ENCODE results near the gene KAT2A. TPM values are rescaled to one million over a fixed set of nuclear protein-coding genes. Genes with fewer than 3 reads are reported as not detected.

The KAT2A gene
- total and polyA plus RNA-seq, 2 donors from 2014 or later: 38.6 TPM

DNA sequence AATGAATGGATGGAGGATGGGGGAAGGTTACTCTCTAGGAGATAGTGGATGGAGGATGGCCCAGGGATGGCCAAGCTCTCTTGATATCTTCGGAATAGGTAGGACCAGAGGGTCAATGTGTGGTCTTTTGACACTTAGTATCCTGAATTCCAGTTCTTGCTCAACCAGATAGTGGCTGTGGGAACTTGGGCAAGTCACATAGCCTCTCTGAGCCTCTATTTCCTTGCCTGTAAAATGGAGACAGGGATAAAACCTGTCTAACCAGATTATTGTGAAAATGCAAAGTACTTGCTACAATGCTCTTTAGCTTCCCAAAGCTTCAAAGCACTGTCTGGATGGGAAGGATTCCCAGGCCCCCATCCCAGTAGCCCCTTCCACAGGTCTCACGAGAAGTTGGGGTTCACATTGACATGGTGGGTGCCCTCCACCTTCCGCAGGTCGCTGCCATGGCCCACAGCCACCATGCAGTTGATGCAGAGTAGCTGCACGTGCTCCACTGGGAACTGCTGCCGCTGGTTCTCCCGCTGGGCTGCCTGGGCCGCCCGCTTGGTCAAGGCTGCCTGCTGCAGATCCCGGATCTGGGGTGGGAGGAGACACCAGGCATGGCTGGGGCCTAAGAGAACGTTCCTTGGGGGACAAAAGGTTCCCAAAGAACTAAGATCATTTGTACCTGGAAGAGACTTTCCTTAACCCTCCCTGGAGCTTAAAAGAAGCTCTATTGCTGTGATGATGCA lies 17.8 kb downstream of the KAT2A start:
- no peaks in the 10 kb centered on the region for H3K9me3 ChIP-seq (ENCODE audit: control insufficient read depth in 2 of 3, insufficient read depth in 1 of 3, low read length in 3 of 3)
- no peaks in the 10 kb centered on the region for H3K27me3 ChIP-seq (ENCODE audit: control insufficient read depth, insufficient read depth, low read length)
- intact Hi-C loops (cut with DNase I): no loop called here
- DNase-seq (no peak), FAIRE-seq (no peak)
- H3K36me3 ChIP-seq (ENCODE audit: control insufficient read depth in 2 of 3, insufficient read depth in 3 of 3, low read length in 3 of 3): peaks cover 0 to 13% (median 3%) of the 10 kb centered on the region in 3 donors
- no peak overlapping the region for H3K9ac ChIP-seq (ENCODE audit: low read length in 3 of 3)
- H3K27ac ChIP-seq (ENCODE audit: low read depth in 2 of 2, low read length in 2 of 2): no peak overlapping the region
- TF ChIP-seq, protein P1, sequence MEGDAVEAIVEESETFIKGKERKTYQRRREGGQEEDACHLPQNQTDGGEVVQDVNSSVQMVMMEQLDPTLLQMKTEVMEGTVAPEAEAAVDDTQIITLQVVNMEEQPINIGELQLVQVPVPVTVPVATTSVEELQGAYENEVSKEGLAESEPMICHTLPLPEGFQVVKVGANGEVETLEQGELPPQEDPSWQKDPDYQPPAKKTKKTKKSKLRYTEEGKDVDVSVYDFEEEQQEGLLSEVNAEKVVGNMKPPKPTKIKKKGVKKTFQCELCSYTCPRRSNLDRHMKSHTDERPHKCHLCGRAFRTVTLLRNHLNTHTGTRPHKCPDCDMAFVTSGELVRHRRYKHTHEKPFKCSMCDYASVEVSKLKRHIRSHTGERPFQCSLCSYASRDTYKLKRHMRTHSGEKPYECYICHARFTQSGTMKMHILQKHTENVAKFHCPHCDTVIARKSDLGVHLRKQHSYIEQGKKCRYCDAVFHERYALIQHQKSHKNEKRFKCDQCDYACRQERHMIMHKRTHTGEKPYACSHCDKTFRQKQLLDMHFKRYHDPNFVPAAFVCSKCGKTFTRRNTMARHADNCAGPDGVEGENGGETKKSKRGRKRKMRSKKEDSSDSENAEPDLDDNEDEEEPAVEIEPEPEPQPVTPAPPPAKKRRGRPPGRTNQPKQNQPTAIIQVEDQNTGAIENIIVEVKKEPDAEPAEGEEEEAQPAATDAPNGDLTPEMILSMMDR (IDR thresholded peaks at IDR 0.05; ENCODE audit: borderline replicate concordance, extremely low read depth, insufficient read depth): no peak
- H3K4me1 ChIP-seq (ENCODE audit: control insufficient read depth in 2 of 3, insufficient read depth in 2 of 3, low read depth in 1 of 3, low read length in 3 of 3): no peaks in the 10 kb centered on the region
- H3K4me3 ChIP-seq (ENCODE audit: low read length in 3 of 3): no peak overlapping the region

DNA sequence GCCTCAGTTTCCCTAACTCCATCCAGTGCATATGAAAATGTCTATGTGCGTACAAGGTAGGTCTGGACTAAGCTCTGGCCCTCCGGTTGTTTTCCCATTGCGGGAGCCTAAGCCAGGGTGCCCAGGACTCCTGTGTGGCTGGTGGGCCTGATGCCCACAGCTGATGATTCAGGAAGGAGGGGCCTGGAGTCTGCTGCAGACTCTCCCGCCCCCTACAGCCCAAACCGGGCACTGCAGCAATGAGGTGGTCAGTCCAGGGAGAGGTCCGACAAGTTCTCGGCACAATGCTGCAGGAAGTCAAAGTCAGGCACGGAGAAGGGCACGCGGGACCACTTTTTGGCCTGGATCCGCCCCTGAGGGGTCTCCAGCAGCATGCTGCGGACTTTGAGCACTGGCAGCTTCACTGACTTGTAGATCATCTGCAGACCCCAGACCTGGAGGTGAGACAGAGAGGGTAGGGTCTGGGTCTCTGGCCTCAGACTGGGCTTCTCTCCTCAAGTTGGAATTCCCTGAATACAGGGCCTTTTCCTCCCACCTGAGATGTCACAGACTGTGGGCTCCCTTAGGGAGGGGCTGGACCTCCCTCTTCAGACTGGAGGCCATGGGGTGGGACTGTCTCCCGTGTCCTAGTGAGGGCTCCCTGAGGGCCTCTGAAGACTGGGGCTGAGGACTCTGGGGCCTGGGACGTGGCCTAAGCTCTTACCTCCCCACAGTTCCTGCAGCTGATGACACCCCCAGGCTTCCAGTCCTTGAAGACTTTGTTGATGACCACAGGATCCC lies 19.5 kb downstream of the KAT2A start:
- Histone ChIP-seq H3K27ac (ENCODE audit: low read depth in 2 of 2, low read length in 2 of 2) (no peak overlapping the region), H3K4me3 (ENCODE audit: low read length in 3 of 3) (no peak overlapping the region), H3K4me1 (ENCODE audit: control insufficient read depth in 2 of 3, insufficient read depth in 2 of 3, low read depth in 1 of 3, low read length in 3 of 3) (peaks cover 0 to 5% (median 0%) of the 10 kb centered on the region in 3 donors), H3K9me3 (ENCODE audit: control insufficient read depth in 2 of 3, insufficient read depth in 1 of 3, low read length in 3 of 3) (no peaks in the 10 kb centered on the region), H3K36me3 (ENCODE audit: control insufficient read depth in 2 of 3, insufficient read depth in 3 of 3, low read length in 3 of 3) (peaks cover 0 to 8% (median 3%) of the 10 kb centered on the region in 3 donors), H3K27me3 (ENCODE audit: control insufficient read depth, insufficient read depth, low read length) (peaks cover 11% of the 10 kb centered on the region), H3K9ac (ENCODE audit: low read length in 3 of 3) (no peak overlapping the region)
- TF ChIP-seq, protein P1 (IDR thresholded peaks at IDR 0.05; ENCODE audit: borderline replicate concordance, extremely low read depth, insufficient read depth): peak; percentile 84
- FAIRE-seq: no peak
- DNase-seq: peak in 4 of 5 donors; percentile 66 to 86 (median 78)
- intact Hi-C loops (cut with DNase I): no loop called here

DNA sequence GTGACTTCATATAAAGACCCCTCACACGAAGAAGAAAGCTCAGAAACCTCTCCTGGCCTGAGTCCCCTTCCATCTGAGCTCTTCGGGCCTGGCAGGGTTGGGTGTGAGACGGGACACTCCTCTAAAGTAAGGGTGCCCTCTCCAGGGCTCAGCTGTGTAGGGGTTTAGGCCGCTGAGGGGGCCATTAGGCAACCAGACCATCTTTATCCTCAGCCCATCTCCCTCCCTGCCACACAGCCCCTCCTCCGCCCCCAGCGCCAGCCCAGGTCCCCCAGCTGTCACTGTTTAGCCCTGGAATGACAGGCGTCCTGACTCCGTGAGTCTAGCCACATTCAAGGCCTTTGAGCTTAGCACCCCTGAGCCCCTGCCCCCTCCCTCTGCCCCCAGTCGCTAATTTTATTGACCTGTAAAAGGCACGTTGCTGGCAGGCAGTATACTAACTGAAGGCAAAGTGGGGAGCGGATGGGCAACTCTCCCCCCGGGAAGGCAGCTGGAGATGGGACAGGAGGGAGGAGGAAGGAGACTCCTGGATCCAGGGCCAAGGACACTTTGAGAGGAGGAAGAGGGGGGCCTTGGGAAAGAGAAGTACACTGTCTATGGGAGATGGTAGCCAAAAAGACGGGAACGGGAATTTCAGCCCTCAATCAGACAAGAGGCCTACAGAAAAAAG lies 22.3 kb downstream of the KAT2A start:
- Histone ChIP-seq H3K4me1 (ENCODE audit: control insufficient read depth in 2 of 3, insufficient read depth in 2 of 3, low read depth in 1 of 3, low read length in 3 of 3) (peaks cover 0 to 5% (median 0%) of the 10 kb centered on the region in 3 donors), H3K4me3 (ENCODE audit: low read length in 3 of 3) (no peak overlapping the region), H3K36me3 (ENCODE audit: control insufficient read depth in 2 of 3, insufficient read depth in 3 of 3, low read length in 3 of 3) (peaks cover 0 to 3% (median 0%) of the 10 kb centered on the region in 3 donors), H3K9me3 (ENCODE audit: control insufficient read depth in 2 of 3, insufficient read depth in 1 of 3, low read length in 3 of 3) (no peaks in the 10 kb centered on the region), H3K9ac (ENCODE audit: low read length in 3 of 3) (no peak overlapping the region), H3K27me3 (ENCODE audit: control insufficient read depth, insufficient read depth, low read length) (peaks cover 11% of the 10 kb centered on the region), H3K27ac (ENCODE audit: low read depth in 2 of 2, low read length in 2 of 2) (no peak overlapping the region)
- DNase-seq: peak in 1 of 5 donors; percentile 45
- intact Hi-C loops (cut with DNase I): no loop called here
- FAIRE-seq: no peak
- TF ChIP-seq, protein P1 (IDR thresholded peaks at IDR 0.05; ENCODE audit: borderline replicate concordance, extremely low read depth, insufficient read depth): no peak
